IMR-90 (cell line): ENCODE data around the gene NPBWR2. TPM values are rescaled to one million over a fixed set of nuclear protein-coding genes. Genes with fewer than 3 reads are reported as not detected.

Experiments
- ATAC-seq: fragments of 200-7000 bp; cut with Tn5 transposase; 2 replicates; pipeline ENCODE4 v1.9.1; 2020; ENCODE audit warnings: low read depth, mild to moderate bottlenecking, moderate library complexity
- BruUV-seq: library from RNA; stranded (reverse); fragments of 400-500 nt; replicated peaks from 2 replicates; lab custom pipeline; 2021; lab: Mats Ljungman, UMichigan
- CTCF ChIA-PET: fragments of 300-600 bp; formaldehyde crosslinking; extraction: SDS; loops from one replicate; lab custom pipeline; 2021; ENCODE audit warnings: antibody characterized with exemption; lab: Yijun Ruan, JAX
- POLR2A ChIA-PET: fragments of 300-600 bp; sonication (Branson Sonifier 250); formaldehyde crosslinking; loops from one replicate; lab custom pipeline; 2022; ENCODE audit warnings: antibody characterized with exemption; ENCODE audit not compliant: unreplicated experiment; lab: Charles Lee
- DNase-seq: peaks from one replicate; pipeline ENCODE4 v3.0.0; 2013
- H2AFZ ChIP-seq: replicated peaks from 2 replicates; pipeline ENCODE3; 2013; ENCODE audit warnings: low read length, mild to moderate bottlenecking; ENCODE audit not compliant: poor library complexity
- H2AK5ac ChIP-seq: 2 replicates; pipeline ENCODE4 v1.6.1; 2013; ENCODE audit warnings: low read depth, low read length, inconsistent platforms
- H2AK9ac ChIP-seq: replicated peaks from 2 replicates; pipeline ENCODE3; 2013; ENCODE audit warnings: mild to moderate bottlenecking, low read depth, low read length, moderate library complexity; ENCODE audit not compliant: poor library complexity
- H2BK120ac ChIP-seq: 2 replicates; pipeline ENCODE4 v1.6.1; 2013; ENCODE audit warnings: low read depth, low read length, inconsistent platforms
- H2BK15ac ChIP-seq: 3 replicates; pipeline ENCODE4 v1.6.1; 2013; ENCODE audit warnings: low read depth, low read length, inconsistent platforms
- H2BK20ac ChIP-seq: 2 replicates; pipeline ENCODE4 v1.6.1; 2013; ENCODE audit warnings: low read depth, mild to moderate bottlenecking, inconsistent platforms, low read length, moderate library complexity
- H2BK5ac ChIP-seq: 2 replicates; pipeline ENCODE4 v1.6.1; 2013; ENCODE audit warnings: mild to moderate bottlenecking, low read depth, low read length, inconsistent platforms; ENCODE audit not compliant: poor library complexity, severe bottlenecking
- H3K14ac ChIP-seq: replicated peaks from 2 replicates; pipeline ENCODE4 v1.6.1; 2013; ENCODE audit warnings: low read depth, low read length, inconsistent platforms
- H3K18ac ChIP-seq: 2 replicates; pipeline ENCODE4 v1.6.1; 2013; ENCODE audit warnings: low read depth, low read length, control low read depth
- H3K23ac ChIP-seq: 2 replicates; pipeline ENCODE4 v1.6.1; 2013; ENCODE audit warnings: low read depth, low read length, inconsistent platforms
- H3K27ac ChIP-seq: 2 replicates; pipeline ENCODE4 v1.5.1; 2013; ENCODE audit warnings: mild to moderate bottlenecking, control low read depth, low read length; ENCODE audit not compliant: insufficient read depth
- H3K27me3 ChIP-seq: 2 replicates; pipeline ENCODE4 v1.6.1; 2013; ENCODE audit warnings: low read length; ENCODE audit not compliant: control insufficient read depth, insufficient read depth
- H3K36me3 ChIP-seq: 2 replicates; pipeline ENCODE4 v1.6.1; 2013; ENCODE audit warnings: low read length, mixed read lengths; ENCODE audit not compliant: control insufficient read depth, insufficient read depth
- H3K4ac ChIP-seq: 2 replicates; pipeline ENCODE4 v1.6.1; 2013; ENCODE audit warnings: low read depth, low read length, inconsistent platforms
- H3K4me1 ChIP-seq: 2 replicates; pipeline ENCODE4 v1.6.1; 2013; ENCODE audit warnings: low read length, mixed read lengths; ENCODE audit not compliant: control insufficient read depth, insufficient read depth
- H3K4me2 ChIP-seq: 2 replicates; pipeline ENCODE4 v1.6.1; 2013; ENCODE audit warnings: low read depth, mild to moderate bottlenecking, control low read depth, low read length, moderate library complexity
- H3K4me3 ChIP-seq: 2 replicates; pipeline ENCODE4 v1.5.1; 2013; ENCODE audit warnings: low read depth, mild to moderate bottlenecking, control low read depth, low read length, moderate library complexity; ENCODE audit not compliant: insufficient read depth
- H3K56ac ChIP-seq: 2 replicates; pipeline ENCODE4 v1.6.1; 2013; ENCODE audit warnings: low read length, inconsistent platforms; ENCODE audit not compliant: insufficient read depth; ENCODE audit errors: extremely low read depth
- H3K79me1 ChIP-seq, 2 experiments: 2 replicates each; pipeline ENCODE4 v1.6.1; 2013; ENCODE audit warnings: low read length in 2 of 2, inconsistent platforms in 1 of 2, low read depth in 1 of 2
- H3K9ac ChIP-seq: 2 replicates; pipeline ENCODE4 v1.6.1; 2013; ENCODE audit warnings: low read depth, low read length, control low read depth
- H3K9me1 ChIP-seq: 2 replicates; pipeline ENCODE4 v1.6.1; 2013; ENCODE audit warnings: low read length, inconsistent platforms; ENCODE audit not compliant: insufficient read depth
- H3K9me3 ChIP-seq: 2 replicates; pipeline ENCODE4 v1.6.1; 2013; ENCODE audit warnings: low read length; ENCODE audit not compliant: control insufficient read depth, insufficient read depth
- H4K20me1 ChIP-seq: 2 replicates; pipeline ENCODE4 v1.6.1; 2013; ENCODE audit warnings: low read length, inconsistent platforms; ENCODE audit not compliant: insufficient read depth
- H4K5ac ChIP-seq: 2 replicates; pipeline ENCODE4 v1.6.1; 2013; ENCODE audit warnings: mild to moderate bottlenecking, low read depth, low read length, control low read depth
- H4K8ac ChIP-seq, 2 experiments: 2 replicates each; pipeline ENCODE4 v1.6.1; 2013; ENCODE audit warnings: low read depth in 2 of 2, low read length in 2 of 2, control low read depth in 1 of 2, inconsistent platforms in 1 of 2
- H4K91ac ChIP-seq: 2 replicates; pipeline ENCODE4 v1.6.1; 2013; ENCODE audit warnings: low read depth, low read length, inconsistent platforms; ENCODE audit not compliant: insufficient read depth
- BHLHE40 ChIP-seq: fragments of 150-350 bp; IDR thresholded peaks from 2 replicates; pipeline ENCODE4 v1.6.1; 2016; ENCODE audit warnings: mild to moderate bottlenecking, low read depth, low read length
- CEBPB ChIP-seq: IDR thresholded peaks from 2 replicates; pipeline ENCODE4 v1.6.1; 2012; ENCODE audit warnings: low read depth, low read length, improper control_type of control experiment
- FOS ChIP-seq: fragments of 150-350 bp; IDR thresholded peaks from 2 replicates; pipeline ENCODE4 v1.6.1; 2016; ENCODE audit warnings: low read depth, low read length
- MAFK ChIP-seq: IDR thresholded peaks from 2 replicates; pipeline ENCODE4 v1.6.1; 2012; ENCODE audit warnings: low read depth, low read length, improper control_type of control experiment
- RFX5 ChIP-seq: IDR thresholded peaks from 2 replicates; pipeline ENCODE4 v1.8.0; 2012; ENCODE audit warnings: low read depth, mild to moderate bottlenecking, low read length, moderate library complexity
- SMC3 ChIP-seq: fragments of 150-350 bp; IDR thresholded peaks from 2 replicates; pipeline ENCODE4 v1.6.1; 2016; ENCODE audit warnings: low read depth, mild to moderate bottlenecking, antibody characterized with exemption, low read length, moderate library complexity
- WGBS, 2 experiments: methylation state at CpG; one replicate each; pipeline versions ENCODE4 v1.1.5 to v1.1.7; 2013; ENCODE audit warnings: missing lambda C conversion rate in 2 of 2; ENCODE audit not compliant: insufficient read length in 1 of 2; ENCODE audit errors: extremely low coverage in 2 of 2; 5-methylcytosine and 5-hydroxymethylcytosine counted together
- dilution Hi-C: fragments of 300-500 bp; cut with HindIII; formaldehyde crosslinking; loops from one replicate; pipeline ENCODE4 v1.14.3; 2018; ENCODE audit warnings: low sequenced_read_pairs; ENCODE audit not compliant: unreplicated experiment
- in situ Hi-C: fragments of 300-500 bp; cut with MboI; formaldehyde crosslinking; loops from 3 replicates; pipeline ENCODE4 v1.14.3; 2019; ENCODE audit warnings: low sequenced_read_pairs, inconsistent platforms, mixed read lengths
- intact Hi-C: fragments of 100-400 bp; cut with micrococcal nuclease; formaldehyde crosslinking; loops from 2 replicates; pipeline ENCODE4 v1.10.0; 2022
- polyA plus RNA-seq, 3 experiments: library from polyadenylated mRNA; depleted of rRNA; stranded (reverse); fragments of >200 nt; gene quantifications; 2 replicates each; pipeline ENCODE4 v1.2.3, GENCODE V29; 2012; ENCODE audit warnings: low replicate concordance in 1 of 3
- total RNA-seq: library from RNA; depleted of rRNA; stranded (reverse); fragments of >200 nt; gene quantifications from 2 replicates; pipeline ENCODE4 v1.2.3, GENCODE V29; 2012

NPBWR2 gene
- total and polyA plus RNA-seq, 2 of the 4 experiments (the other 2 are of a cell fraction), result not detected

DNA sequence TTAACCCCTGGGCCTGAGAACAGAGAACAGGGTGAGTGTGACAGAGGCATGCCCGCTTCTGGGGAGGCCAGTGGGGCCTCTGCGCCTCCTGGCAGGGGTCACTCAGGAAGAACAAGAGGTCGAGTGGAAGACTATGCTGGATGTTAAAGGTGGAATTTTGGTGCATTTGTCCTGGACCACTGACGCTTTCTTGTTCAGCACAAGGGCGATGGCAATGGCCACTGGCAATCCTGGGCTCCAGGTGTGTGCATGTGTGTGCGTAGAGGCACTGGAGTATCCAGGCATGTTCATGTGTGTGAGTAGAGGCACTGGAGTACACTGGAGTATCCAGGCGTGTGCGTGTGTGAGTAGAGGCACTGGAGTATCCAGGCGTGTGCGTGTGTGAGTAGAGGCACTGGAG lies 23.5 kb upstream of the NPBWR2 start:
- in situ Hi-C loops, result no loop called here
- no peak for ATAC-seq
- Histone ChIP-seq H2AK5ac (no peak overlapping the region), H3K9me3 (no peaks in the 10 kb centered on the region), H2BK5ac (no peak overlapping the region), H3K9me1 (no peaks in the 10 kb centered on the region), H4K91ac (no peak overlapping the region), H3K36me3 (no peaks in the 10 kb centered on the region), H4K5ac (no peak overlapping the region), H2AK9ac (no peak overlapping the region), H2AFZ (no peak overlapping the region), H3K27me3 (peaks cover 10% of the 10 kb centered on the region), H3K14ac (no peak overlapping the region), H2BK20ac (no peak overlapping the region), H4K8ac (no peak overlapping the region), H3K4me1 (no peaks in the 10 kb centered on the region), H3K79me1 (no peaks in the 10 kb centered on the region), H3K4ac (no peak overlapping the region), H3K23ac (no peak overlapping the region), H3K56ac (no peak overlapping the region), H3K18ac (no peak overlapping the region), H3K4me2 (no peak overlapping the region), H4K20me1 (no peaks in the 10 kb centered on the region), H3K9ac (no peak overlapping the region), H3K4me3 (no peak overlapping the region), H2BK120ac (no peak overlapping the region), H2BK15ac (no peak overlapping the region), H3K27ac (no peak overlapping the region)
- BruUV-seq, result no TSS peak
- WGBS, 2 experiments, result 82% methylated on average over 5 of the region's 10 CpGs; no CpG with 5 or more reads in 1 of the 2 experiments
- dilution Hi-C loops, result no loop called here
- POLR2A ChIA-PET, result no interaction called here
- DNase-seq, result no peak
- no peak for TF ChIP-seq RFX5
- no peak for TF ChIP-seq BHLHE40
- TF ChIP-seq CEBPB, result no peak
- no peak for TF ChIP-seq SMC3
- no peak for TF ChIP-seq FOS
- no peak for TF ChIP-seq MAFK
- CTCF ChIA-PET, result no interaction called here
- intact Hi-C loops, result no loop called here
